SJSA1 (cell line): Measurements from ENCODE around the gene NECTIN4. TPM values are rescaled to one million over a fixed set of nuclear protein-coding genes. Genes with fewer than 3 reads are reported as not detected.

Source experiments
- DNase-seq, 2 experiments: peaks; one replicate each; pipeline ENCODE4 v3.0.0-alpha.2; 2015 to 2020; ENCODE audit warnings: low spot score in 2 of 2, low read depth in 1 of 2
- H3K27ac ChIP-seq: fragments of 250-450 bp; sonication (Bioruptor Pico); 2 replicates; pipeline ENCODE4 v1.5.1; 2020; ENCODE audit warnings: mild to moderate bottlenecking, moderate library complexity
- H3K27me3 ChIP-seq: fragments of 250-450 bp; sonication (Bioruptor Pico); replicated peaks from 2 replicates; pipeline ENCODE4 v1.5.1; 2020; ENCODE audit warnings: mild to moderate bottlenecking, moderate library complexity
- H3K36me3 ChIP-seq: fragments of 250-450 bp; sonication (Bioruptor Pico); 2 replicates; pipeline ENCODE4 v1.5.1; 2020; ENCODE audit warnings: mild to moderate bottlenecking
- H3K4me1 ChIP-seq: fragments of 250-450 bp; sonication (Bioruptor Pico); replicated peaks from 2 replicates; pipeline ENCODE4 v1.6.1; 2021; ENCODE audit warnings: mild to moderate bottlenecking
- H3K4me3 ChIP-seq: fragments of 250-450 bp; sonication (Bioruptor Pico); 2 replicates; pipeline ENCODE4 v1.5.1; 2020; ENCODE audit warnings: mild to moderate bottlenecking
- H3K9me3 ChIP-seq: fragments of 250-450 bp; sonication (Bioruptor Pico); replicated peaks from 2 replicates; pipeline ENCODE4 v1.5.1; 2020; ENCODE audit warnings: mild to moderate bottlenecking
- total RNA-seq: library from RNA; depleted of rRNA; stranded (reverse); fragments of >200 nt; shearing (Covaris generic); gene quantifications from 2 replicates; pipeline ENCODE4 v1.2.3, GENCODE V29; 2014; rRNA removed

Gene NECTIN4
- 0.21 TPM in 1 of 2 replicates, not detected in the other for total RNA-seq

DNA sequence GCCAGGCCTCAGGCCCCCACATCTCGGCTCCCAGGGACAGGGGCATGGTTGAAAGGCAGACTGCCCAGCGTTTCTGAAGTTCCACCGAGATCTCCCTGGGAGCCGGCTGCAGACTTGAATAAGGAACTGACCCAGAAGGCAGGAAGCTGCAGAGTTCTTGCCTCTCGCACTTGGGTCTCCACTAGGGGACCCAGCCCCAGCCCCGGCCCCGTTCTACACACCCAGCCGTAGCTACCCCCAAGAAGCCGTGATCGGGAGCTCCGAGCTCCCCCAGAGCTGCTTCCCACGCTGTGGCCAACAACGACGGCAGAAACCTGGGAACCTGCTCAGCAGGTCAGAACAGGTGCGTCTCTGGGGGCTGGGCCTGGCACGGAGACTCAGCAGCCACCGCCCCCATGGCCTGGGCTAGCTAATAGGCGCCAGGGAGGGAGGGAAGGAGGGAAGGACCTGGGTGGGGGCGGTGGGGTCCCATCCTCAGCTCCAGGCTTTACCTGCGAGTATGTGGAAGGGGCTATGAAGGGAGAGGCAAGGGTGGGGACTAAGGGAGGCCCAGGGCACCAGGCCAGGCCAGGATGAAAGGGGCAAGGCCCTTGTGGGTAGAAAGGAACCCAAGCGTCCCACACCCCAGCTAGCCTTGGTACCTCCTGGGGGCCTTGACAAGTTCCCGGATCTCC is at the start of gene NECTIN4:
Gene NECTIN4, minus strand, starts transcription at position 308 of the 674 bp plus-strand sequence. Its CDS starts 262 bp downstream, at position 46.
- Histone ChIP-seq H3K27ac (no peak within 1 kb of the TSS), H3K4me3 (no peak within 1 kb of the TSS)
- DNase-seq, result no peak

DNA sequence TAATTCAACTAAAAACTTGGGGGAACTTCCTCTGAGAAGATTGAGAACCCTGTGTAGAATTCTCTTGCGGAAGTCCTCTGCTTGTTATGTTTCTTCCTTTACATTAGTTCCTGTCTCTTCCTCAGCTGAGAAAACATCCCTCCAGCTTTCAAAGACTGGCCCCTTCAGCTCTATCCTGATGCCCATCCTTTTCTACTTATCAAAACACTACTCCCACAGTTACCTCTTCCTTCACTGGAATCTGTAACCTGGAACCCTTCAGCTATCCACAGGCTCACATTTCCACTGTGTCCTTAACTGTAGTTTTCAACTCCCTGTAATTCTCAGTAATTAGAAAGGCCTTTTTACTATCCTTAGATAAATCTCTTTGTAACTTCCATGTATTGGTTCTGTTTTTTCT is 49.1 kb upstream of the NECTIN4 start:
- H3K27me3 ChIP-seq, result no peaks in the 10 kb centered on the region
- peaks cover 8% of the 10 kb centered on the region for H3K4me1 ChIP-seq
- DNase-seq, result no peak
- no peak overlapping the region for H3K27ac ChIP-seq
- no peaks in the 10 kb centered on the region for H3K9me3 ChIP-seq
- no peak overlapping the region for H3K4me3 ChIP-seq
- H3K36me3 ChIP-seq, result peaks cover 2% of the 10 kb centered on the region

More for the DNA sequence above, at the start of gene NECTIN4:
- H3K27me3 ChIP-seq, result no peaks in the 10 kb centered on the region
- peaks cover 34% of the 10 kb centered on the region for H3K4me1 ChIP-seq
- no peaks in the 10 kb centered on the region for H3K36me3 ChIP-seq
- no peaks in the 10 kb centered on the region for H3K9me3 ChIP-seq

GRCh38 chr1:161137881-161138280 is 48.5 kb upstream of the NECTIN4 start:
- no peak overlapping the region for H3K27ac ChIP-seq
- H3K4me3 ChIP-seq, result no peak overlapping the region
- H3K36me3 ChIP-seq, result peaks cover 2% of the 10 kb centered on the region
- H3K4me1 ChIP-seq, result peaks cover 8% of the 10 kb centered on the region
- H3K9me3 ChIP-seq, result no peaks in the 10 kb centered on the region
- H3K27me3 ChIP-seq, result no peaks in the 10 kb centered on the region
- DNase-seq, result no peak

GRCh38 chr1:161133220-161133740 is 43.9 kb upstream of the NECTIN4 start:
- H3K36me3 ChIP-seq, result peaks cover 29% of the 10 kb centered on the region
- H3K27me3 ChIP-seq, result no peaks in the 10 kb centered on the region
- peaks cover 8% of the 10 kb centered on the region for H3K4me1 ChIP-seq
- no peaks in the 10 kb centered on the region for H3K9me3 ChIP-seq
- peak overlapping the region; percentile 98 for H3K27ac ChIP-seq
- peak overlapping the region; percentile 68 for H3K4me3 ChIP-seq
- no peak for DNase-seq

GRCh38 chr1:161132410-161133219 is 43.3 kb upstream of the NECTIN4 start, which contains the start of gene DEDD:
Gene DEDD, minus strand, starts transcription at chr1:161132667. Its CDS starts 8,205 bp downstream, at chr1:161124462.
- Histone ChIP-seq H3K27me3 (no peaks in the 10 kb centered on the region), H3K9me3 (no peaks in the 10 kb centered on the region), H3K4me3 (peak within 1 kb of the TSS; percentile 68), H3K27ac (peak within 1 kb of the TSS; percentile 98), H3K4me1 (peaks cover 8% of the 10 kb centered on the region), H3K36me3 (peaks cover 36% of the 10 kb centered on the region)
- DNase-seq, result peak; percentile 96 to 98

DNA sequence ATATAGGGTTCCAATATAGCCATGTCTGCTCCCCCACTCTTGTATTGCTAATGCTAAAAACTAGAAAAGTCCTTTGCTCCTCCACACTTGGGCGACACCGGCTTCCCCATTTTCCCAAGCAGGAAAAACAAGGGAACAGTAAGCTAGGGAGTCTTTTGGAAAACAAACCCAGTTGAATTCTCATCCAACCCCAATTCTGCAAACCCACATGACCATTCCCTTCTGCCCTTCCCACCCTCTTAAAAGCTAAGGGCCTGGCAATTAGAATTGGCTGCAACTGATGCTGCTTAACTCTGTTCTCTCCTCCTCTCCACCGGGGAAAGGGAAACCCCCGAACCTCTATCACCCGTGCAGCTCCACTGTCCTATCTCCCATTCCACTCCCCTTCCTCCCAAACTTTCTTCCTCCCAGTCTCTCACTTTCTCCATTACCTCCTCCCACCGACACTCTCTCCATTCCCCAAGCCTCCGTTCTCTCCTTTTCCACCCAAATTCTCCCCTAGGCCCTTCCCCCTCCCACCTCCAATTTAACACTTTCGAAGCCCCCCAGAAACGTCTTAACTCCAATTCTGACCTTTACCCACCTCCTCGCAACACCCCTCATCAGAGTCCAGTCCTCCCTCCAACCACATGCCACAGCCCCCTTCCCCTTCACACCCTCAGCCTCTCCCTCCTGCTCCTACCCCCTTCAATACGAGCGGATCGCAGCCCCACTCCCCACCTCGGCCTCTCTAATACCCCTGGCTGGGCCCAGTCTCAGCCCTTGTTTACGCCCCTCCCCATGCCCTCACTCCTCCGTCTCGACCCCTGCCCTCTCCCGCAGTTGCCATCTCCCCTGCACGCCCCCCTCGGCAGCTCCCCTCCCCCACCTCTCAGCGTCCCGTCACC is 42.4 kb upstream of the NECTIN4 start:
- Histone ChIP-seq H3K27me3 (no peaks in the 10 kb centered on the region), H3K9me3 (no peaks in the 10 kb centered on the region), H3K4me3 (peak overlapping the region; percentile 68), H3K4me1 (peaks cover 8% of the 10 kb centered on the region), H3K27ac (peak overlapping the region; percentile 98), H3K36me3 (peaks cover 44% of the 10 kb centered on the region)
- DNase-seq, result peak in 1 of 2 experiments; percentile 28

DNA sequence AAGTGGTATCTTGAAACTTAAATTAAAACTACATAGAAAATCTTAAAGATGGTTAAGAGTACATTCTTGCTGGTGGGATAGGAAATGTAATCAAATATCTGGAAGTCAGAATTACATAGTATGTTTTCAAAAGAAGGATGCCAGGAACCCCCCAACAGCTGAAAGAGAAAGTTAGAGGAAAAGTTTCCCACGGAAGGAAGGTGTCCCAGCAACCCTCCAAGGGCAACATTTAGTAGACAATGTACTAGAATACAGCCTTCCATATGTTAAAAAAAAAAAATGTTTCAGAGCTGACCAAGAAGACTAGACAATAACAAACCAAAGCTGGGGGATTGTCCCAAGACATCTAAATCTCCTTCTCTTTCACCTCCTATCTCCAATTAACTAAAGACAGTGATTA is 40.9 kb upstream of the NECTIN4 start:
- H3K9me3 ChIP-seq, result no peaks in the 10 kb centered on the region
- H3K4me3 ChIP-seq, result no peak overlapping the region
- no peaks in the 10 kb centered on the region for H3K27me3 ChIP-seq
- DNase-seq, result no peak
- H3K36me3 ChIP-seq, result peaks cover 59% of the 10 kb centered on the region
- H3K27ac ChIP-seq, result no peak overlapping the region
- H3K4me1 ChIP-seq, result peaks cover 8% of the 10 kb centered on the region

GRCh38 chr1:161128591-161129420 is 39.4 kb upstream of the NECTIN4 start:
- DNase-seq, result no peak
- H3K4me3 ChIP-seq, result no peak overlapping the region

DNA sequence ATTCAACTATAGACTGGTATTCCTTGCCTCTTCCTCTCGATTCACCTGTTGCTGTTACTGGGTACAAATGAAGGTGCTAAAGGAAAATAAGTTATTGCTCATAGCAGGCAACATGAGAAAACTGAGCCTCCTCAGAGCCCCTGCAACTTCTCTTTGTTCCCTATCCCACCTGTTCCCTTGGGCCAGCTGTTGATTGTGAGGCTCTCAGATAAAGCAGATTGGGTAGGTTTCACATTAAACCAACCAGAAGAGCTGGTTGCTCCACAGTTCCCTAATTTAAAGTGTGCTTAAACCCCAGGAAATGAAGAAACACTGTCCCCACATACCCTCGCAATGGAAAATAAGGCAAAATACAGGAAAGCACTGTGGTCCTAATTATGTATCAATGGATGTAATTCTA is 38.3 kb upstream of the NECTIN4 start:
- no peak for DNase-seq
- H3K27me3 ChIP-seq, result no peaks in the 10 kb centered on the region
- H3K27ac ChIP-seq, result no peak overlapping the region
- H3K4me1 ChIP-seq, result no peaks in the 10 kb centered on the region; the same call in 1 of the 2 replicates
- H3K36me3 ChIP-seq, result peaks cover 84% of the 10 kb centered on the region
- no peaks in the 10 kb centered on the region for H3K9me3 ChIP-seq
- no peak overlapping the region for H3K4me3 ChIP-seq

More at GRCh38 chr1:161128591-161129420, 39.4 kb upstream of the NECTIN4 start:
- Histone ChIP-seq H3K36me3 (peaks cover 74% of the 10 kb centered on the region), H3K4me1 (peaks cover 3% of the 10 kb centered on the region), H3K27me3 (no peaks in the 10 kb centered on the region), H3K9me3 (no peaks in the 10 kb centered on the region), H3K27ac (no peak overlapping the region)

DNA sequence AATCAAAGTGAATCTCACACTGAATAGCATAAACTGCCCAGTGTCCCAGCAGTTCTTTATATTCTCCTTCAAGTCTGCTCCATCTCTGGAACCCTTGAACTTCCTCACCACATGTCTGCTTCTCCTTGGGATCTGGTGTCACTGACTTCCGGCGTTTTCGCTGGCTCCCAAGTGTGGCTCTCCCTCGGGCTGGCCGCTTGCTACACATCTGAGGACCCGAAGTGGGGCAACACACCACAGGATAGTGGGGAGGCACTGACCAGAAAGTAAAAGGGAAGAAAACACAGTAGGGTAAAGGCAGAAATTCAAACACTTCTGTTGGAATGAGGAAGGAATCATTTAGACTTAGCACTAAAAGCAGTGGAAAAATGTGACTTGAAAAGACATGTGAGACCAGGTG is 33.6 kb upstream of the NECTIN4 start:
- Histone ChIP-seq H3K36me3 (peaks cover 93% of the 10 kb centered on the region), H3K4me3 (no peak overlapping the region), H3K27me3 (no peaks in the 10 kb centered on the region), H3K27ac (no peak overlapping the region), H3K4me1 (peaks cover 20% of the 10 kb centered on the region), H3K9me3 (no peaks in the 10 kb centered on the region)
- DNase-seq, result no peak

- peaks cover 87% of the 10 kb centered on the region for H3K36me3 ChIP-seq
- H3K4me3 ChIP-seq, result no peak overlapping the region
- no peaks in the 10 kb centered on the region for H3K9me3 ChIP-seq
Measured at GRCh38 chr1:161121834-161122233, 32.5 kb upstream of the NECTIN4 start.

DNA sequence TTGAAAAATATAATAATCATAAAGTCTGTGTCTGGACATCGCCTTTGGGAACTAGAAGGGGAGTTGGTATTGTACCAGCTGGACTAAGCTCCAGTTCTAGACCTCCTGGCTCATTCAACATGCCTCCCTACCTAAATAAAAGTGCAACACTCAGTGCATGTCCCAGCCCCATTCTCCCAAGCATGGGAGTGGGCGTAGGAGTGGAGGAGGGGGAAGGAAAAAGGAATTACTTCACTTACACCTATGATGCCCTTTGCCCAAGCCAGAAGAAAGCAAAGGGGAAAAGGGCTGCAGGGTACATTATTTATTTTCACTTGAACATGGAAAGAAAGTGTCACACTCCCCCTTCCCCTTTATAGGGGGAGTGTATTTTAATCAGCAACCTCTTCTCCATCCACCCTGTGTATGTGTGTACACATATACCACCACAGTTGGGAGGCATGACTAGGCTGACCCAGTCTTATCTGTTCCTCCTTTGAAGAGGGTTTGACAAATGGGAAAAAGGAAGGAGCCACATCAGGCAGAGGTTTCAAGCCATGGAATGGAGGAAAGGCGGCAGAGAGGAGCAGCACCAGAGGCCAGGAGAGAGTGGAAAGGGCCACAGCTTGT is 31.8 kb upstream of the NECTIN4 start:
- H3K9me3 ChIP-seq, result no peaks in the 10 kb centered on the region
- H3K27me3 ChIP-seq, result no peaks in the 10 kb centered on the region
- no peak for DNase-seq
- no peak overlapping the region for H3K4me3 ChIP-seq
- peaks cover 84% of the 10 kb centered on the region for H3K36me3 ChIP-seq
- no peak overlapping the region for H3K27ac ChIP-seq
- peaks cover 28% of the 10 kb centered on the region for H3K4me1 ChIP-seq

More at GRCh38 chr1:161121834-161122233, 32.5 kb upstream of the NECTIN4 start:
- DNase-seq, result no peak
- Histone ChIP-seq H3K4me1 (peaks cover 23% of the 10 kb centered on the region), H3K27me3 (no peaks in the 10 kb centered on the region), H3K27ac (no peak overlapping the region)
